ENCODE data around the gene ZBTB25. TPM values are rescaled to one million over a fixed set of nuclear protein-coding genes. Genes with fewer than 3 reads are reported as not detected.

Gene ZBTB25
- total RNA-seq, 1 donor from 2014 or later = 2.4 TPM

GRCh38 chr14:64495252-64495651 is 8.4 kb downstream of the ZBTB25 start:
- no peak overlapping the region for H3K4me3 ChIP-seq (ENCODE audit: low read depth, low read length)
- TF ChIP-seq CTCF (conservative IDR thresholded peaks at IDR 0.05; ENCODE audit: low read depth, low read length) = no peak
- no peak for DNase-seq (ENCODE audit: low read depth)

GRCh38 chr14:64493455-64493854 is 10.2 kb downstream of the ZBTB25 start:
- DNase-seq (ENCODE audit: low read depth) = no peak
- no peak overlapping the region for H3K4me3 ChIP-seq (ENCODE audit: low read depth, low read length)
- no peak for TF ChIP-seq CTCF (conservative IDR thresholded peaks at IDR 0.05; ENCODE audit: low read depth, low read length)

GRCh38 chr14:64491637-64492036 is 12.0 kb downstream of the ZBTB25 start:
- no peak for TF ChIP-seq CTCF (conservative IDR thresholded peaks at IDR 0.05; ENCODE audit: low read depth, low read length)
- no peak overlapping the region for H3K4me3 ChIP-seq (ENCODE audit: low read depth, low read length)
- no peak for DNase-seq (ENCODE audit: low read depth)

GRCh38 chr14:64488590-64489099 is 15.0 kb downstream of the ZBTB25 start:
- no peak for TF ChIP-seq CTCF (conservative IDR thresholded peaks at IDR 0.05; ENCODE audit: low read depth, low read length)
- H3K4me3 ChIP-seq (ENCODE audit: low read depth, low read length) = no peak overlapping the region
- no peak for DNase-seq (ENCODE audit: low read depth)

- no peak for DNase-seq (ENCODE audit: low read depth)
- peak; percentile 36 for TF ChIP-seq CTCF (conservative IDR thresholded peaks at IDR 0.05; ENCODE audit: low read depth, low read length)
- H3K4me3 ChIP-seq (ENCODE audit: low read depth, low read length) = no peak overlapping the region
These were observed 24.9 kb downstream of the ZBTB25 start for GRCh38 chr14:64478634-64479250.

- DNase-seq (ENCODE audit: low read depth) = no peak
- no peak for TF ChIP-seq CTCF (conservative IDR thresholded peaks at IDR 0.05; ENCODE audit: low read depth, low read length)
- no peak overlapping the region for H3K4me3 ChIP-seq (ENCODE audit: low read depth, low read length)
These were observed 27.2 kb downstream of the ZBTB25 start for GRCh38 chr14:64476438-64476837.

All from epithelial cell of proximal tubule (primary cell).